ENCODE measurements around the gene ZNFX1.
"Not testable (repeated sequence)": the region's sequence is repeated elsewhere in the genome, so short reads cannot be mapped to it uniquely, and the experiment has no call there.

The ZNFX1 gene

DNA sequence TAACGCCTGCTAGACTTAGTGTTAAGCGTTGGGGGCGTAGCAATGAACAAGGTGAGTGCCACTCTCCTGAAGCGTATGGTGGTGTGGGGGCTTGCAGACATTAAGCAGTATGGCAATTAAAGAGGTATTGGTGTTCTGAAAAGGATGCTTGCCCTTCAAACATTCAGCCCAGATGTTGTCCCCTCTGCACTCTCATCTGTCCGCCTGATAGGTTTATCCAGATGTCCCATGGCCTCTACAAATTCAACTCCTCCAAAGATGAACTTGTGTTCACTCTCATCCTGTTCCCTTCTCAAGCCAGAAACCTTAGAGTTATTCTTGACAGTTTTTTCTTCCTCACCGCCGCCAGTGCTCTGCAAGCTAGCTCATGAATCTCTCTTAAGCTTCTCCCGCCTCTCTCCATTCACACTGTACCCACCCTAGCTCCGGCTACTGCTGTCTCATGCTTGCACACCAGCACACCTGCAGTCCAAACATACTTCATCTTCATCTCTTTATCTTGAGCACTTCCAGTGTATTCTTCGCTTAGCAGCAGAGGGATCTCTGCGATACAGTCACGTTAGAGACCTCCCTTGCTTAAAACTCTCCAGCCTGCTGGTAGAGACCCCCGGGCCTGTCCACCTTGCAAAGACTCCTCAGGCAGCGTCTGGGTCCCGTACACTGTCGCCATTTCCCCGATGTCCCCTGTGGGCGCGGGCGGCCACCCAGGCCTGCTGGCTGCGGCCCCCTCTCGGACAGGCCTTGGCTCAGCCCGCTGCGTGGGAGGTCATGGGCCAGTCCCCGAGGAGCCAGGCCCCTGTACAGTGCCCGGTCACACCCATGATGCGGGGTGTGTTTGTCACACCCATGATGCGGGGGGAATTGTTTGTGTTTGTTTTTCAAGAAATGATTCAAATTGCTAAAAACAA is 57.7 kb downstream of the ZNFX1 start:
- Histone ChIP-seq H3K27ac (peak overlapping the region; percentile 90), H3K27me3 (no peaks in the 10 kb centered on the region)
- TF ChIP-seq, protein P1, sequence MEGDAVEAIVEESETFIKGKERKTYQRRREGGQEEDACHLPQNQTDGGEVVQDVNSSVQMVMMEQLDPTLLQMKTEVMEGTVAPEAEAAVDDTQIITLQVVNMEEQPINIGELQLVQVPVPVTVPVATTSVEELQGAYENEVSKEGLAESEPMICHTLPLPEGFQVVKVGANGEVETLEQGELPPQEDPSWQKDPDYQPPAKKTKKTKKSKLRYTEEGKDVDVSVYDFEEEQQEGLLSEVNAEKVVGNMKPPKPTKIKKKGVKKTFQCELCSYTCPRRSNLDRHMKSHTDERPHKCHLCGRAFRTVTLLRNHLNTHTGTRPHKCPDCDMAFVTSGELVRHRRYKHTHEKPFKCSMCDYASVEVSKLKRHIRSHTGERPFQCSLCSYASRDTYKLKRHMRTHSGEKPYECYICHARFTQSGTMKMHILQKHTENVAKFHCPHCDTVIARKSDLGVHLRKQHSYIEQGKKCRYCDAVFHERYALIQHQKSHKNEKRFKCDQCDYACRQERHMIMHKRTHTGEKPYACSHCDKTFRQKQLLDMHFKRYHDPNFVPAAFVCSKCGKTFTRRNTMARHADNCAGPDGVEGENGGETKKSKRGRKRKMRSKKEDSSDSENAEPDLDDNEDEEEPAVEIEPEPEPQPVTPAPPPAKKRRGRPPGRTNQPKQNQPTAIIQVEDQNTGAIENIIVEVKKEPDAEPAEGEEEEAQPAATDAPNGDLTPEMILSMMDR (IDR thresholded peaks at IDR 0.05), result no peak

GRCh38 chr20:49219091-49219923 is 58.5 kb downstream of the ZNFX1 start, which contains the start of gene DDX27:
DDX27 (plus strand) TSS chr20:49219416; CDS start chr20:49219449, 33 bp downstream.
- H3K4me3 ChIP-seq (ENCODE audit: low read depth in 1 of 2, low read length in 1 of 2), result peak within 1 kb of the TSS; percentile 69 to 76
- H3K36me3 ChIP-seq, result peaks cover 25% of the 10 kb centered on the region
- no peaks in the 10 kb centered on the region for H3K9me3 ChIP-seq
- H3K27ac ChIP-seq, result peak within 1 kb of the TSS; percentile 90
- H3K27me3 ChIP-seq, result no peaks in the 10 kb centered on the region
- TF ChIP-seq, protein P1 (IDR thresholded peaks at IDR 0.05), result peak; percentile 58
- peaks cover 21 to 22% of the 10 kb centered on the region in 2 experiments for H3K4me1 ChIP-seq (ENCODE audit: control insufficient read depth in 1 of 2, insufficient read depth in 1 of 2, low read depth in 1 of 2, low read length in 1 of 2)

More for the DNA sequence above, 57.7 kb downstream of the ZNFX1 start:
- no peaks in the 10 kb centered on the region for H3K9me3 ChIP-seq
- peaks cover 34% of the 10 kb centered on the region for H3K36me3 ChIP-seq
- H3K4me1 ChIP-seq (ENCODE audit: control insufficient read depth in 1 of 2, insufficient read depth in 1 of 2, low read depth in 1 of 2, low read length in 1 of 2), result peaks cover 21 to 22% of the 10 kb centered on the region in 2 experiments
- peak overlapping the region; percentile 69 to 76 for H3K4me3 ChIP-seq (ENCODE audit: low read depth in 1 of 2, low read length in 1 of 2)

DNA sequence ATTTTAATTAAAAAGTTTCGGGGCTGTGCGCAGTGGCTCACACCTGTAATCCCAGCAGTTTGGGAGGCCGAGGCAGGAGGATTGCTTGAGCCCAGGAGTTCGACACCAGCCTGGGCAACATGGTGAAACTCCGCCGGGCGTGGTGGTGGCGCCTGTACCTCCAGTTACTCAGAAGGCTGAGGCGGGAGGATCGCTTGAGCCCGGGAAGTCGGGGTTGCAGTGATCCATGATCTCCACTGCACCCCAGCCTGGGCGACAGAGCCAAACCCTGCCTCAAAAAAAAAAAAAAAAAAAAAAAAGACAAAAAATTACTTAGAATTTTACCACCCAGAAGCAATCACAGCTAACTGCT is 59.1 kb downstream of the ZNFX1 start:
- not testable (repeated sequence) for H3K9me3 ChIP-seq, H3K27me3 ChIP-seq
- Histone ChIP-seq H3K36me3 (peaks cover 19% of the 10 kb centered on the region), H3K4me1 (ENCODE audit: control insufficient read depth in 1 of 2, insufficient read depth in 1 of 2, low read depth in 1 of 2, low read length in 1 of 2) (peaks cover 21 to 22% of the 10 kb centered on the region in 2 experiments), H3K27ac (peak overlapping the region; percentile 90), H3K4me3 (ENCODE audit: low read depth in 1 of 2, low read length in 1 of 2) (peak overlapping the region in 1 of 2 experiments; percentile 76)

GRCh38 chr20:49216991-49217578 is 60.8 kb downstream of the ZNFX1 start:
- Histone ChIP-seq H3K4me3 (ENCODE audit: low read depth in 1 of 2, low read length in 1 of 2) (peak overlapping the region; percentile 35 to 38), H3K4me1 (ENCODE audit: control insufficient read depth in 1 of 2, insufficient read depth in 1 of 2, low read depth in 1 of 2, low read length in 1 of 2) (peaks cover 21 to 22% of the 10 kb centered on the region in 2 experiments), H3K9me3 (no peaks in the 10 kb centered on the region), H3K27ac (peak overlapping the region; percentile 59), H3K27me3 (no peaks in the 10 kb centered on the region), H3K36me3 (peaks cover 4% of the 10 kb centered on the region)
- TF ChIP-seq, protein P1 (IDR thresholded peaks at IDR 0.05), result peak; percentile 83

GRCh38 chr20:49215232-49215631 is 62.6 kb downstream of the ZNFX1 start:
- no peaks in the 10 kb centered on the region for H3K36me3 ChIP-seq
- TF ChIP-seq, protein P1 (IDR thresholded peaks at IDR 0.05), result no peak
- H3K27me3 ChIP-seq, result no peaks in the 10 kb centered on the region
- H3K27ac ChIP-seq, result no peak overlapping the region
- H3K4me3 ChIP-seq (ENCODE audit: low read depth in 1 of 2, low read length in 1 of 2), result no peak overlapping the region
- H3K9me3 ChIP-seq, result no peaks in the 10 kb centered on the region
- H3K4me1 ChIP-seq (ENCODE audit: control insufficient read depth in 1 of 2, insufficient read depth in 1 of 2, low read depth in 1 of 2, low read length in 1 of 2), result peaks cover 19 to 20% of the 10 kb centered on the region in 2 experiments

Measured in neutrophil (primary cell).